Lower lobe of right lung (tissue), 2 donors: ENCODE measurements around the gene TRMT112. TPM values are rescaled to one million over a fixed set of nuclear protein-coding genes. Genes with fewer than 3 reads are reported as not detected.

Source experiments
- ATAC-seq, 2 donors: fragments of 200-7000 bp; cut with Tn5 transposase; one replicate each; pipeline ENCODE4 v1.9.1; 2020 to 2022; ENCODE audit warnings: mild to moderate bottlenecking in 2 of 2, moderate library complexity in 2 of 2
- DNase-seq: peaks from one replicate; pipeline ENCODE4 v3.0.0-alpha.2; 2020
- H3K27ac ChIP-seq: fragments of 200-600 bp; one replicate; pipeline ENCODE4 v1.8.0; 2022
- H3K27me3 ChIP-seq: fragments of 200-600 bp; one replicate; pipeline ENCODE4 v1.8.0; 2022; ENCODE audit warnings: low read depth
- H3K36me3 ChIP-seq: fragments of 200-600 bp; one replicate; pipeline ENCODE4 v1.8.0; 2022; ENCODE audit warnings: mild to moderate bottlenecking
- H3K4me1 ChIP-seq: fragments of 200-600 bp; one replicate; pipeline ENCODE4 v1.8.0; 2022
- H3K4me3 ChIP-seq: fragments of 200-600 bp; one replicate; pipeline ENCODE4 v1.8.0; 2022; ENCODE audit warnings: mild to moderate bottlenecking
- H3K9me3 ChIP-seq: fragments of 200-600 bp; one replicate; pipeline ENCODE4 v1.8.0; 2022
- intact Hi-C: fragments of 100-400 bp; cut with DNase I; formaldehyde crosslinking; loops from one replicate; pipeline ENCODE4 v1.11.0; 2022
- total RNA-seq: library from RNA; stranded (reverse); fragmentation: NEBNext Ultra II Directional; extraction: Animal tissue kit (Norgen Biotek cat#: 25700); gene quantifications from one replicate; pipeline ENCODE4 v1.2.1, GENCODE V29; 2021
- TF ChIP-seq, protein P1 (sequence below): fragments of 200-600 bp; IDR thresholded peaks from one replicate; pipeline ENCODE4 v1.8.0; 2022; ENCODE audit warnings: antibody characterized with exemption, mild to moderate bottlenecking
- donor health status: DM: no; HTN: yes; CAD: no; lungs with severe emphysema.

The TRMT112 gene
- total RNA-seq, 1 donor from 2014 or later, result 178 TPM

DNA sequence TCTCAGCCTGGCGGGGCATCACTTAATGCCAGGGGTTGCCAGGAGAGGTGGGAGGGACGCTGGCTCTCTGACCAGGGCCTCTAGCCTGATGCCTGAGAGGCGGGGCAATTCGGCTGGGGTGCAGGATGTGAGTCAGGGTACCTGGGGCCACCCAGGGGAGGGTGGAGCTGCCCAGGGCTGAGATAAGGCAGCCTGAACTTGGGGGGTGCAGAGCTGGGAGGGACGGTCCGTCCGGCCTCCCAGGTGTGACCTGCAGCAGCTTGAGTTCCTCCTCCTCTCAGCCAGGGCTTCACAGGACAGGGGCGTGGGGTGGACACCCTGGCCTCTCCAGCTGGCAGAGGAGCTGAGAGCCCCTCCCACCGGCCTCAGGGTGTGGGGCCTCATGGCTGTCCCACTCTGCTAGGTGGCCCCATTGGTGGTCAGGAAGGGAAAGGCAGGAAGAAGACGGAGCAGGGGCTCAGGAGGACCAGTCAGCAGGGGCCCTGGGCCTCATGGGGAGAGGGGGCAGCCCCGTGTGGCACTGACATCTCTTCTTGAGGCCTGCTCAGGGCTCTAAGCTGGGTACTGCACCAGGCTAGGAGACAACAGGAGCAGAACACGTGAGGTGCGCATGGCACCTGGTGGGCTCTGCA lies 40.7 kb upstream of the TRMT112 start:
- H3K27me3 ChIP-seq, result no peaks in the 10 kb centered on the region
- H3K4me3 ChIP-seq, result peak overlapping the region; percentile 91
- no peaks in the 10 kb centered on the region for H3K9me3 ChIP-seq
- TF ChIP-seq, protein P1, sequence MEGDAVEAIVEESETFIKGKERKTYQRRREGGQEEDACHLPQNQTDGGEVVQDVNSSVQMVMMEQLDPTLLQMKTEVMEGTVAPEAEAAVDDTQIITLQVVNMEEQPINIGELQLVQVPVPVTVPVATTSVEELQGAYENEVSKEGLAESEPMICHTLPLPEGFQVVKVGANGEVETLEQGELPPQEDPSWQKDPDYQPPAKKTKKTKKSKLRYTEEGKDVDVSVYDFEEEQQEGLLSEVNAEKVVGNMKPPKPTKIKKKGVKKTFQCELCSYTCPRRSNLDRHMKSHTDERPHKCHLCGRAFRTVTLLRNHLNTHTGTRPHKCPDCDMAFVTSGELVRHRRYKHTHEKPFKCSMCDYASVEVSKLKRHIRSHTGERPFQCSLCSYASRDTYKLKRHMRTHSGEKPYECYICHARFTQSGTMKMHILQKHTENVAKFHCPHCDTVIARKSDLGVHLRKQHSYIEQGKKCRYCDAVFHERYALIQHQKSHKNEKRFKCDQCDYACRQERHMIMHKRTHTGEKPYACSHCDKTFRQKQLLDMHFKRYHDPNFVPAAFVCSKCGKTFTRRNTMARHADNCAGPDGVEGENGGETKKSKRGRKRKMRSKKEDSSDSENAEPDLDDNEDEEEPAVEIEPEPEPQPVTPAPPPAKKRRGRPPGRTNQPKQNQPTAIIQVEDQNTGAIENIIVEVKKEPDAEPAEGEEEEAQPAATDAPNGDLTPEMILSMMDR, result no peak
- H3K36me3 ChIP-seq, result peaks cover 33% of the 10 kb centered on the region
- peaks cover 43% of the 10 kb centered on the region for H3K4me1 ChIP-seq
- ATAC-seq (peak in 1 of 2 donors; percentile 0), DNase-seq (no peak)
- intact Hi-C loops, result no loop called here
- peak overlapping the region; percentile 90 for H3K27ac ChIP-seq

DNA sequence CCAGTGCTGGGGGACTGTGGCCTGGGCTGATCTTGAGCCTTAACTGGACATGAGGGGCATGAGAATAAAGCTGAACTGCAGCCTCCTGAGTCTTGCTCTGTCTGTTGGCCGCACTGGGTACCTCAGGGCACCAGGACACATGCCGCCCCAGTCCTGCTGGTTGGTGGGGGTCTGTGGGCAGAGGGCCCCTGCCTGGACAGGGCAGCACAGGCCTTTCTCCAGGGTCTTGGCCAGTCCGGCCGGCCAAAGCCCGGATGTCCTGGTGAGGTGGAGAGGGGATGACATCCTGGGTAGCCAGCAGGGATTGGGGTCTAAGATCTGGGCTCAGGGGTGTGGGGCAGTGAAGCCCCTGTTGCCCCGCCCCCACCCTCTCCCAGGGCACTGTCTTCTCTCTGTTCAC lies 40.1 kb upstream of the TRMT112 start:
- no peaks in the 10 kb centered on the region for H3K27me3 ChIP-seq
- DNase-seq, result no peak

GRCh38 chr11:64356498-64357411 lies 39.4 kb upstream of the TRMT112 start:
- peaks cover 43% of the 10 kb centered on the region for H3K4me1 ChIP-seq
- intact Hi-C loops, result no loop called here
- H3K27ac ChIP-seq, result peak overlapping the region; percentile 90
- H3K4me3 ChIP-seq, result no peak overlapping the region
- peaks cover 20% of the 10 kb centered on the region for H3K36me3 ChIP-seq
- no peaks in the 10 kb centered on the region for H3K9me3 ChIP-seq
- TF ChIP-seq, protein P1, result peak; percentile 15
- no peak for DNase-seq
- ATAC-seq, result no peak
- H3K27me3 ChIP-seq, result no peaks in the 10 kb centered on the region

More for the DNA sequence above, 40.1 kb upstream of the TRMT112 start:
- H3K9me3 ChIP-seq, result no peaks in the 10 kb centered on the region
- intact Hi-C loops, result no loop called here
- TF ChIP-seq, protein P1, result no peak
- ATAC-seq, result no peak
- H3K36me3 ChIP-seq, result peaks cover 27% of the 10 kb centered on the region
- peaks cover 43% of the 10 kb centered on the region for H3K4me1 ChIP-seq
- peak overlapping the region; percentile 90 for H3K27ac ChIP-seq
- H3K4me3 ChIP-seq, result no peak overlapping the region

DNA sequence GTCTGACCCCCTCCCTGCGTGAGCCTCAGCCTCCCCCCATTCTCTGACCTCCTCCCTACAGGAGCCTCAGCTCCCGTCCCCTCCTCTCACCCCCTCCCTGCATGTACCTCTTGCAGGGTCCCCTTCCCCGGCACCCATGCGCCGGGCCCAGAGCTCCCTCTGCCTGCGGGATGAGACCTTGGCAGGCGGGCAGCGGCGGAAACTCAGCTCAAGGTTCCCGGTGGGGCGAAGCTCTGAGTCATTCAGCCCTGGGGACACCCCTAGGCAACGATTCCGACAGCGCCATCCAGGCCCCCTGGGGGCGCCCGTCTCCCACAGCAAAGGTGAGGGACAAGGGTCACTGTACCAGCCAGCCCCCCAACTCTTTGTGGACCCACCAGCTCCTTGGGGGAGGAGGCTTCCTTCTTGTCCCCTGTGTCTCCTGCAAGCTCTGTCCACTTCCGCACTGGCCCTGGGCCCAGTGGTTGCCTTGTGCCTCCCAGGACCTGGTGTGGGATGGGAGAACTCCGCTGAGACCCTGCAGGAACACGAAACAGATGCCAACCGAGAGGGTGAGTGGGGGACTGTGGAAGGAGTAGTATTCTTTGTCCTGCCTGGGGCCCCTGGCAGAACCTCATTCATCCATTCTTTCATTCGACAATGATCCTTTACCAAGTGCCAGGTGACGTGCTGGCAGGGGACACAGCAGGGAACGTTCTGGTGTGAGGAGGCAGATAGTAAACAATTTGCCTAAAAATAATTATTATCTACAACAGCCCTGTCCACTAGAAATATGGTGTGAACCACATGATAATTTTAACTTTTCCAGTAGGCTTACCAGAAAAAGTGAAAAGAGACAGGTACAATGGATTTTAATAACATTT lies 38.0 kb upstream of the TRMT112 start:
- peak overlapping the region; percentile 58 for H3K27ac ChIP-seq
- no peaks in the 10 kb centered on the region for H3K27me3 ChIP-seq
- intact Hi-C loops, result no loop called here
- peaks cover 6% of the 10 kb centered on the region for H3K36me3 ChIP-seq
- H3K4me1 ChIP-seq, result peaks cover 36% of the 10 kb centered on the region
- DNase-seq, result peak; percentile 83
- TF ChIP-seq, protein P1, result peak; percentile 65
- peak; percentile 65 to 71 for ATAC-seq
- H3K9me3 ChIP-seq, result no peaks in the 10 kb centered on the region
- peak overlapping the region; percentile 43 for H3K4me3 ChIP-seq
